MCF 10A (cell line): ENCODE results near the gene LRRC43. TPM values are rescaled to one million over a fixed set of nuclear protein-coding genes. Genes with fewer than 3 reads are reported as not detected.

ENCODE experiments used
- BruUV-seq: library from RNA; stranded (reverse); fragments of 400-500 nt; replicated peaks from 2 replicates; lab custom pipeline; 2021; lab: Mats Ljungman, UMichigan
- CTCF ChIA-PET: fragments of 300-600 bp; sonication (Branson Sonifier 250); formaldehyde crosslinking; extraction: SDS; loops from one replicate; lab custom pipeline; 2021; ENCODE audit warnings: antibody characterized with exemption, inconsistent platforms; lab: Yijun Ruan, JAX
- POLR2A ChIA-PET: fragments of 300-600, 350-650 bp; sonication (Branson Sonifier 250); formaldehyde crosslinking; extraction: SDS; loops from one replicate; lab custom pipeline; 2020; ENCODE audit warnings: antibody characterized with exemption, inconsistent platforms; lab: Yijun Ruan, JAX
- DNase-seq: peaks from one replicate; pipeline ENCODE4 v3.0.0-alpha.2; 2018; ENCODE audit not compliant: unreplicated experiment
- H3K27ac Mint-ChIP-seq: one replicate; pipeline ENCODE4 v1.8.0; 2022; ENCODE audit warnings: mild to moderate bottlenecking, low read depth, mixed read lengths; ENCODE audit not compliant: unreplicated experiment
- H3K27me3 Mint-ChIP-seq: one replicate; pipeline ENCODE4 v1.8.0; 2022; ENCODE audit warnings: mixed read lengths; ENCODE audit not compliant: insufficient read depth, unreplicated experiment
- H3K36me3 Mint-ChIP-seq: one replicate; pipeline ENCODE4 v1.8.0; 2022; ENCODE audit warnings: mild to moderate bottlenecking, moderate library complexity, mixed read lengths; ENCODE audit not compliant: insufficient read depth, unreplicated experiment
- H3K4me1 Mint-ChIP-seq: one replicate; pipeline ENCODE4 v1.8.0; 2022; ENCODE audit warnings: mixed read lengths; ENCODE audit not compliant: insufficient read depth, unreplicated experiment
- H3K4me3 Mint-ChIP-seq: one replicate; pipeline ENCODE4 v1.8.0; 2022; ENCODE audit warnings: mild to moderate bottlenecking, moderate library complexity, mixed read lengths; ENCODE audit not compliant: unreplicated experiment
- H3K9me3 Mint-ChIP-seq: one replicate; pipeline ENCODE4 v1.8.0; 2022; ENCODE audit warnings: mixed read lengths; ENCODE audit not compliant: unreplicated experiment
- intact Hi-C: fragments of 100-400 bp; cut with micrococcal nuclease; formaldehyde crosslinking; loops from 2 replicates; pipeline ENCODE4 v1.14.1; 2022
- total RNA-seq: library from RNA; stranded (reverse); gene quantifications from 2 replicates; pipeline ENCODE4 v1.2.3, GENCODE V29; 2022
- TF ChIP-seq, protein P1 (sequence below): fragments of 200-600 bp; IDR thresholded peaks from one replicate; pipeline ENCODE4 v1.8.0; 2022; ENCODE audit warnings: antibody characterized with exemption, mild to moderate bottlenecking; ENCODE audit not compliant: unreplicated experiment

Gene LRRC43
- total RNA-seq, 1 experiment from 2014 or later, result not detected

DNA sequence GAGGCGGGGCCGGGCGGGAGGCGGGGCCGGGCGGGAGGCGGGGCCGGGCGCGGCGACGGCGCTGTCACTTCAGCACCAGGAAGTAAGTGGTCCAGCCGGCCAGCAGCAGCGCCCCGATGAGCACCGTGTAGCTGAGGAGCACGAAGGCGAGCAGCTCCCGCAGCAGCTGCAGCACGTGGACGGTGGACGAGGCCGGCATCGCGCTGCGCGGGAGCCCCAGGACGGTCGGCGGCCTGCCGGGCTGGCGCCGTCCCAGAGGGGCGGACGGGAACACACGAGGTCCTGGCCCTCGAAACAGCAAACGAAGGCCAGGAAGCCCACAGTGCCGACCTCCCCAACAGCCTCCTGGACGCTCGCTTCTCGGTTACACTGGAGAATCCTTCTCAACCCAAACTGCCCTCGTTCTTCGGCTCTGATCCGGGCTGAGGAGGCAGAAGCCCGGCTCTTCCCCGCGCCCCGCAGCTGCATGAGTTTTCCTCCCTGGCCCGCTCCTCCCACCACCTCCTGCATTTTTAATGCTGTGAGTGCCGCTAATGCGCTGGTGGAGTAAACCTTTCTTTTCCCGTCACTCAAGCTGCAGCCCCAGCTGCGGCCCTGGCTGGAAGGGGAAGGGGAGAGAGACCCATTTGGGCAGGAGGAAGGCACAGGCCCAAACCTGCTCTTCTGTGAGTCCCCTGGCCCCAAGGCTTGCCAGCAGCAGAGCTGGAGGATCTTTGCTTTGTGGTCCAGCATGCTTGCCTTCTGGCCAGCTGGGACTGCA, 43.6 kb downstream of the LRRC43 start:
- DNase-seq, result no peak
- Mint-ChIP-seq H3K27ac (no peak overlapping the region), H3K4me3 (peak overlapping the region; percentile 92), H3K9me3 (no peaks in the 10 kb centered on the region), H3K4me1 (peaks cover 16% of the 10 kb centered on the region), H3K36me3 (peaks cover 48% of the 10 kb centered on the region), H3K27me3 (no peaks in the 10 kb centered on the region)
- intact Hi-C loops, result no loop called here
- BruUV-seq, result no TSS peak
- POLR2A ChIA-PET, result interaction anchor here (0.5 to 4.6 kb wide), 21 partner anchors 10 to 1734 kb away, joined by 3 to 25 read pairs (median 4); partner anchors contain the start of genes B3GNT4, KNTC1, MLXIP and RSRC2
- TF ChIP-seq, protein P1, sequence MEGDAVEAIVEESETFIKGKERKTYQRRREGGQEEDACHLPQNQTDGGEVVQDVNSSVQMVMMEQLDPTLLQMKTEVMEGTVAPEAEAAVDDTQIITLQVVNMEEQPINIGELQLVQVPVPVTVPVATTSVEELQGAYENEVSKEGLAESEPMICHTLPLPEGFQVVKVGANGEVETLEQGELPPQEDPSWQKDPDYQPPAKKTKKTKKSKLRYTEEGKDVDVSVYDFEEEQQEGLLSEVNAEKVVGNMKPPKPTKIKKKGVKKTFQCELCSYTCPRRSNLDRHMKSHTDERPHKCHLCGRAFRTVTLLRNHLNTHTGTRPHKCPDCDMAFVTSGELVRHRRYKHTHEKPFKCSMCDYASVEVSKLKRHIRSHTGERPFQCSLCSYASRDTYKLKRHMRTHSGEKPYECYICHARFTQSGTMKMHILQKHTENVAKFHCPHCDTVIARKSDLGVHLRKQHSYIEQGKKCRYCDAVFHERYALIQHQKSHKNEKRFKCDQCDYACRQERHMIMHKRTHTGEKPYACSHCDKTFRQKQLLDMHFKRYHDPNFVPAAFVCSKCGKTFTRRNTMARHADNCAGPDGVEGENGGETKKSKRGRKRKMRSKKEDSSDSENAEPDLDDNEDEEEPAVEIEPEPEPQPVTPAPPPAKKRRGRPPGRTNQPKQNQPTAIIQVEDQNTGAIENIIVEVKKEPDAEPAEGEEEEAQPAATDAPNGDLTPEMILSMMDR, result no peak
- CTCF ChIA-PET, result interaction anchor here (0.7 kb wide), 1 partner anchor 195 kb away, joined by 3 read pairs; no protein-coding TSS in a partner anchor

DNA sequence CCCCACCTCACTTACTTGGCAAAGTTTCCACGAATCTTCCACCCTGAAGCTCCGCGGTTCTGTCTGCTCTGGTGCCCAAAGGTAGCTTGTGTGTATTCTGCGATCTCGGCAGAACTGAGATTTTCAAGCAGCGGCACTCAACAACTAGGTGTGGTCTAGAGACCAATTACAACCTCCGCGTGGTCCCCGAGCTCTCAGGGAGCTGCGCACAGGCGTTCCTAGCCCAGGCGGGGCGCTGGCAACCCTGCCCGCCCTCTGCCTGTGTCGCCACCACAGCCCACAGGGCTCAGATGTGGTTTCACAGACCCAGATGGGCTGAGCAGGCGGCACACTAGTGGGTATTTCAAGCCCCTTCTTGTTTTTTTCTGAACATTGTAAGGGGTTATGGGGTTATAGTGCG, 44.4 kb downstream of the LRRC43 start:
- Mint-ChIP-seq H3K4me3 (peak overlapping the region; percentile 92), H3K4me1 (peaks cover 16% of the 10 kb centered on the region), H3K27ac (no peak overlapping the region), H3K9me3 (no peaks in the 10 kb centered on the region), H3K27me3 (no peaks in the 10 kb centered on the region), H3K36me3 (peaks cover 48% of the 10 kb centered on the region)
- CTCF ChIA-PET, result interaction anchor here (0.7 kb wide), 1 partner anchor 526 kb away, joined by 4 read pairs; no protein-coding TSS in a partner anchor
- DNase-seq, result no peak
- TF ChIP-seq, protein P1, result no peak
- BruUV-seq, result no TSS peak
- POLR2A ChIA-PET, result interaction anchor here (0.6 to 4.6 kb wide), 5 partner anchors 11 to 607 kb away, joined by 4 to 25 read pairs (median 19); partner anchors contain the start of genes B3GNT4 and VPS33A
- intact Hi-C loops, result no loop called here

DNA sequence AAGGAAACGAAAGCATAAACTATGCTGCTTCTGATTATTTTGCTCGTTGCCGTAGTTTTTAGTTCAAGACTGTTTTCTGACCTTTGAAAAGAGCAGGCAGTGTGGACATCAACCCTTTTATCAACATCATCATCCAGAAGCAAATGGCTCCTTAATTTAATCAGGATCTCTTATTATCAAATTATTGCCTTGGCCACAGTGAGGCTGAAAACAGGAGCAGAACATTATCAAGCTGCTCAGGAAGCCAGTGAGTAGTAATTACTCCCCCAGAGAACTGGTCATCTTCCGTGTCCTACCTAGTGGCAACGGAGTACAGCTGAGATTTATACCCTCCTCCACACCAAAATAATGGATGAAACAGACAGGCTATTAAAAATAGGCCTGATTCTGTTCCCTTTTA, 45.2 kb downstream of the LRRC43 start:
- CTCF ChIA-PET, result no interaction called here
- POLR2A ChIA-PET, result no interaction called here
- no peaks in the 10 kb centered on the region for H3K9me3 Mint-ChIP-seq

DNA sequence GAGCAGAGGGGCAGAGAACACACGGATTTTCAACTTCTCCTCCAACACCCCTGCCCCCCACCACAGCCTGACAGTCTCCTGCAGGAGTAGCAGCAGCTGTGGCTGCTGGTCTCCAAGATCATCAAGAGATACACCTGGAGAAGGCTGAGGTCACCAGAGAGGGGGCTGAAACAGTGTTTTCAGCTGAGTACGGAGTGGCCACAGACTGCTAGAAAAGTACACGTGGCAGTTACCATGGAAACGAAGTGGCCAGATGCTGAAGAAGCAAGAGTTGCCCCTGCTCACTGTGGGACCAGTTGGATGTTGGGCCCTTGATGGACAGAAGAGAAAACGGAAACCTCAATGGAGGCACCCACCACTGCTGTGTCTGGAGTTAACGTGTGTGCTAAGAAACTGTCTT, 47.9 kb downstream of the LRRC43 start:
- POLR2A ChIA-PET, result interaction anchor here (0.6 kb wide), 1 partner anchor 34 kb away, joined by 3 read pairs; no protein-coding TSS in a partner anchor
- H3K27me3 Mint-ChIP-seq, result no peaks in the 10 kb centered on the region
- H3K4me1 Mint-ChIP-seq, result no peaks in the 10 kb centered on the region
- peaks cover 55% of the 10 kb centered on the region for H3K36me3 Mint-ChIP-seq
- intact Hi-C loops, result no loop called here
- TF ChIP-seq, protein P1, result no peak
- no peak overlapping the region for H3K27ac Mint-ChIP-seq
- DNase-seq, result no peak
- H3K4me3 Mint-ChIP-seq, result no peak overlapping the region
- BruUV-seq, result no TSS peak
- no peaks in the 10 kb centered on the region for H3K9me3 Mint-ChIP-seq
- CTCF ChIA-PET, result no interaction called here

More for the DNA sequence above, 45.2 kb downstream of the LRRC43 start:
- intact Hi-C loops, result no loop called here
- Mint-ChIP-seq H3K36me3 (peaks cover 47% of the 10 kb centered on the region), H3K4me3 (no peak overlapping the region), H3K4me1 (peaks cover 16% of the 10 kb centered on the region), H3K27me3 (no peaks in the 10 kb centered on the region), H3K27ac (no peak overlapping the region)
- no peak for DNase-seq
- TF ChIP-seq, protein P1, result no peak
- no TSS peak for BruUV-seq
